ENCODE results near the gene ADARB2. TPM values are rescaled to one million over a fixed set of nuclear protein-coding genes. Genes with fewer than 3 reads are reported as not detected.

Gene ADARB2
- total RNA-seq, 3 donors from 2014 or later, result 0.31 to 4.2 TPM; not detected in 1

- H3K9me3 ChIP-seq, result no peaks in the 10 kb centered on the region
- ATAC-seq, result no peak
- no peak for TF ChIP-seq CTCF (IDR thresholded peaks at IDR 0.05)
- H3K36me3 ChIP-seq (ENCODE audit: low read depth), result no peaks in the 10 kb centered on the region
- intact Hi-C loops (cut with DNase I, micrococcal nuclease), result no loop called here
- H3K4me1 ChIP-seq (ENCODE audit: low read depth), result no peaks in the 10 kb centered on the region
- no peak for DNase-seq
- no peak overlapping the region for H3K4me3 ChIP-seq
These were observed 105.2 kb downstream of the ADARB2 start for GRCh38 chr10:1632141-1632540.

DNA sequence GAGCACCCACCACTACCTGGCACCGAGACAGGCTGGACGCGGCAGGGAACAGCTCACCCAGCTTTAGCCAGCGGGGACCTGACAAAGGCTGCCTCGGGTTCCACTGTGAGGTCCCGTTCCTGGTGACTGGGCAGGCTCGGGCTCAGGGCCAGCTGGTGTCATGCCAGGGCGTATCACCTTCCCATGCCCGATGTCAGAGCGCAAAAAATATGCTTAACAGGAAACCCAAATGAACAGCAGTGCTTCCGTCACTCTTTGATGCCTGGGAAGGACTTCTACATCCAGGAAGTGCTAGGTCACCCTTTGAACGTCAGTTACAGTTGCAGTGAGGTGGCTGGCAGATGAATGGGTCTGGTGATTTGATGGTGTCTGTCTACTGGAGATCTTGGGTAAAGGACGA, 106.0 kb downstream of the ADARB2 start:
- Histone ChIP-seq H3K4me1 (ENCODE audit: low read depth) (no peaks in the 10 kb centered on the region), H3K36me3 (ENCODE audit: low read depth) (no peaks in the 10 kb centered on the region), H3K4me3 (no peak overlapping the region), H3K9me3 (no peaks in the 10 kb centered on the region)
- no peak for TF ChIP-seq CTCF (IDR thresholded peaks at IDR 0.05)
- ATAC-seq (no peak), DNase-seq (no peak)
- intact Hi-C loops (cut with DNase I, micrococcal nuclease), result no loop called here

DNA sequence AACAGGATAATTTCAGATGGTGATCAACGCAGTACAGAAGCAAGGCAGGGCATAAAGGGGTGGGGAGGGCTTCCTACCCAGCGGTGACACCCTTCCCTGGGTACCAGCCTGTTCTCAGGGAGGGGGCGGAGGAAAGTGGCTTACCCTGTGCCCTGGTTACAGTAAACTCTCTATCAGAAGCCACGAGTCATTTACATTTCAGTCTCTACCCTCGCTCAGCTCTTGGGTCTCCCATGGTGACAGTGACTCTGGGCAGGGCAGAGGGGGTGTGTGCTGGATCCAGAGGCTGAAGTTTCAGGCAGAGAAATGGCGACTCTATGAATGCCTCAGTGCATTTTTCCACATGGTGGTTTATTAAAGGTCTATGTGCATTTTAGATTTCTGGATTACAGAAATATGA, 107.0 kb downstream of the ADARB2 start:
- Histone ChIP-seq H3K9me3 (no peaks in the 10 kb centered on the region), H3K4me1 (ENCODE audit: low read depth) (no peaks in the 10 kb centered on the region), H3K36me3 (ENCODE audit: low read depth) (no peaks in the 10 kb centered on the region), H3K4me3 (no peak overlapping the region)
- DNase-seq (no peak), ATAC-seq (no peak)
- no peak for TF ChIP-seq CTCF (IDR thresholded peaks at IDR 0.05)
- intact Hi-C loops (cut with DNase I, micrococcal nuclease), result no loop called here

- no peak for TF ChIP-seq CTCF (IDR thresholded peaks at IDR 0.05)
- Histone ChIP-seq H3K4me3 (no peak overlapping the region), H3K4me1 (ENCODE audit: low read depth) (no peaks in the 10 kb centered on the region), H3K36me3 (ENCODE audit: low read depth) (no peaks in the 10 kb centered on the region), H3K9me3 (no peaks in the 10 kb centered on the region)
- intact Hi-C loops (cut with DNase I, micrococcal nuclease), result no loop called here
- ATAC-seq (no peak), DNase-seq (no peak)
These were observed 107.8 kb downstream of the ADARB2 start for GRCh38 chr10:1629326-1630198.

DNA sequence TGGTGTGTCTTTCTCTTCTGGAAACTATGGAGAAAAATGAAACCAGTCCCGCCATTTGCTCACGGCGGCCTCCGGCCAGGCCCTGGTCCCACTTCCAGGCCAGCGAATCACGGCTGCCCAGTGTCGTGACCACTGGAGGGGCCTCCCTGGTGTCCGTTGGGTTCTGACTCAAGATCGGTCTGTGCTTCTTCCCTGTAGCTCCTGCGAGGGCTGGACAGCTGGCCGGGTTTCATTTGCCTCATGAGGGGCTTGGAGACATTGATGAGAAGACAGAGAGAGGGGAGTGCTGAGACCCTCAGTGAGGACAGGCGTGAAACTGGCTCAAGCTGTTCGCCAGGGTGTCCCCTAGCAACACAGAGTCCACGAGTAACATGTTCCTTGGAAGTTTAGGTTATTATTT, 108.6 kb downstream of the ADARB2 start:
- ATAC-seq (no peak), DNase-seq (no peak)
- intact Hi-C loops (cut with DNase I, micrococcal nuclease), result no loop called here
- no peak overlapping the region for H3K4me3 ChIP-seq
- no peaks in the 10 kb centered on the region for H3K9me3 ChIP-seq
- H3K36me3 ChIP-seq (ENCODE audit: low read depth), result no peaks in the 10 kb centered on the region
- no peak for TF ChIP-seq CTCF (IDR thresholded peaks at IDR 0.05)
- H3K4me1 ChIP-seq (ENCODE audit: low read depth), result no peaks in the 10 kb centered on the region
